HL-60 (cell line): Measurements from ENCODE around the gene STAMBP.

Source experiments
- CTCF ChIP-seq: IDR thresholded peaks from one replicate; pipeline ENCODE4 v1.5.1; 2011; ENCODE audit warnings: low read length, control low read depth, inconsistent platforms; ENCODE audit not compliant: insufficient read depth
- POLR2AphosphoS5 ChIP-seq: IDR thresholded peaks from 2 replicates; pipeline ENCODE4 v1.6.1; 2012; ENCODE audit warnings: low read depth
- REST ChIP-seq: IDR thresholded peaks from 2 replicates; pipeline ENCODE4 v1.6.1; 2012; ENCODE audit warnings: low read depth; ENCODE audit not compliant: insufficient replicate concordance
- SPI1 ChIP-seq: IDR thresholded peaks from 2 replicates; pipeline ENCODE4 v1.6.1; 2012; ENCODE audit warnings: low read depth, mild to moderate bottlenecking, borderline replicate concordance

- TF ChIP-seq POLR2AphosphoS5 (no peak), CTCF (no peak), SPI1 (no peak), REST (no peak)
These were observed 90.1 kb downstream of the STAMBP start for GRCh38 chr2:73918856-73919255.
